Measurements from ENCODE around the gene ACVR2B. TPM values are rescaled to one million over a fixed set of nuclear protein-coding genes. Genes with fewer than 3 reads are reported as not detected.
"Not testable (repeated sequence)": the region's sequence is repeated elsewhere in the genome, so short reads cannot be mapped to it uniquely, and the experiment has no call there.

The ACVR2B gene
- total RNA-seq (1 to 10 TPM; 5.0 to 6.2 (median 5.7) TPM), polyA plus RNA-seq (1.7 TPM)
- long read RNA-seq, donor 1, full-length matches to known transcripts, result 2 of 7 reads
- long read RNA-seq, donor 1, partial matches to known transcripts, result 3 of 7 reads
- long read RNA-seq, donor 1, other reads (novel, unspliced or antisense), result 2 of 7 reads
- long read RNA-seq, donor 2, full-length matches to known transcripts, result 1 of 1 reads
- long read RNA-seq, donor 2, partial matches to known transcripts, result 0 of 1 reads
- long read RNA-seq, donor 2, other reads (novel, unspliced or antisense), result 0 of 1 reads
- long read RNA-seq, donor 3, partial matches to known transcripts, result 0 of 3 reads
- long read RNA-seq, donor 3, other reads (novel, unspliced or antisense), result 3 of 3 reads
- long read RNA-seq, donor 4, full-length matches to known transcripts, result 1 of 1 reads
- long read RNA-seq, donor 4, partial matches to known transcripts, result 0 of 1 reads
- long read RNA-seq, donor 4, other reads (novel, unspliced or antisense), result 0 of 1 reads

- ATAC-seq (peak; percentile 93 to 94), DNase-seq (peak; percentile 92 to 98 (median 97))
- Histone ChIP-seq H3K9me3 (ENCODE audit: control insufficient read depth, low read length) (no peaks in the 10 kb centered on the region), H3K4me3 (ENCODE audit: low read length) (peak within 1 kb of the TSS; percentile 95), H3K27me3 (ENCODE audit: control insufficient read depth, insufficient read depth) (no peaks in the 10 kb centered on the region), H3K4me1 (ENCODE audit: control insufficient read depth, insufficient read depth, low read length) (peaks cover 10% of the 10 kb centered on the region), H3K27ac (ENCODE audit: low read length) (peak within 1 kb of the TSS; percentile 92)
- WGBS, result 5% methylated on average over 48 of the region's 48 CpGs
- intact Hi-C loops (cut with DNase I), result no loop called here
Measured at GRCh38 chr3:38453075-38453912, at the start of gene ACVR2B. Gene ACVR2B (plus strand): TSS chr3:38453890. CDS start chr3:38454323, 433 bp downstream.

DNA sequence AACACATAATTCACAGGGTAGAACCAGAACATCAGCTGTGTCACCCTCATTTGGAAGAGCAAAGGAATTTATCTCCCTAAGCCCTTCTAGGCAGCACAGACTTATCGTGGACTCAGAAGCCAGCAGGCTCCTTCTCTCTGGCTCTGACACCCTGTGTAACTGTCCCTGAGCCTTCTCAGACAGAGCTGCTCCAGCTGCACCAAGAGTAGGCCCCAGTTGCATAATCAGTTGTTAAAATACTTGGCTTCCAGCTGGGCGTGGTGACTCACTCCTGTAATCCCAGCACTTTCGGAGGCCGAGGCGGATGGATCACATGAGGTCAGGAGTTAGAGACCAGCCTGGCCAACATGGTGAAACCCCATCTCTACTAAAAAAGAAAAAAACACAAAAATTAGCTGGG lies 49.4 kb upstream of the ACVR2B start:
- DNase-seq, result peak; percentile 37 to 58 (median 43)
- Histone ChIP-seq H3K4me1 (ENCODE audit: control insufficient read depth, insufficient read depth, low read length) (no peaks in the 10 kb centered on the region), H3K27ac (ENCODE audit: low read length) (no peak overlapping the region), H3K4me3 (ENCODE audit: low read length) (no peak overlapping the region), H3K27me3 (ENCODE audit: control insufficient read depth, insufficient read depth) (no peaks in the 10 kb centered on the region), H3K9me3 (ENCODE audit: control insufficient read depth, low read length) (no peaks in the 10 kb centered on the region)
- intact Hi-C loops (cut with DNase I), result no loop called here
- WGBS, result 64% methylated on average over 5 of the region's 5 CpGs
- ATAC-seq, result peak; percentile 59 to 64

GRCh38 chr3:38411591-38411990 lies 42.1 kb upstream of the ACVR2B start:
- intact Hi-C loops (cut with DNase I), result no loop called here

DNA sequence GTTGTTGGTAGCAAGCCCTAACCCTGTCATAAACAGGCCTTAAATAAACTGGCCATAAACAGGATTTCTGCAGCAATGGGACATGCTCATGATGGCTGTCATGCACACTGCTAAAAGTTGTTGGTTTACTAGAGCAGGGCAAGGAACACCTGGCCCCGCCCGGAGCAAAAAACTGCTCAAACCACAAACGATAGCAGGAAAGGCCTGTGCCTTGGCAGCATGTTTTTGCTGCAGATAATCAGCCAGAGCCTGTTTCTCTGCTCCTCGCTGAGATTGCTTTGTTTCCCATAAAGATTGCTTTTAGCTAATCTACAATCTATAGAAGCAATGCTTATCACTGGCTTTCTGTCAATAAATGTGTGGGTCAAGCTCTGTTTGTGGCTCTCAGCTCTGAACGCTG lies 32.9 kb upstream of the ACVR2B start:
- WGBS, result 76% methylated on average over 5 of the region's 5 CpGs
- ATAC-seq; H3K4me1 ChIP-seq (ENCODE audit: control insufficient read depth, insufficient read depth, low read length); H3K27ac ChIP-seq (ENCODE audit: low read length); DNase-seq; H3K4me3 ChIP-seq (ENCODE audit: low read length); H3K27me3 ChIP-seq (ENCODE audit: control insufficient read depth, insufficient read depth); H3K9me3 ChIP-seq (ENCODE audit: control insufficient read depth, low read length); intact Hi-C loops (cut with DNase I): not testable (repeated sequence)

More at GRCh38 chr3:38411591-38411990, 42.1 kb upstream of the ACVR2B start:
- Histone ChIP-seq H3K9me3 (ENCODE audit: control insufficient read depth, low read length) (no peaks in the 10 kb centered on the region), H3K4me3 (ENCODE audit: low read length) (no peak overlapping the region), H3K4me1 (ENCODE audit: control insufficient read depth, insufficient read depth, low read length) (no peaks in the 10 kb centered on the region), H3K27me3 (ENCODE audit: control insufficient read depth, insufficient read depth) (no peaks in the 10 kb centered on the region), H3K27ac (ENCODE audit: low read length) (no peak overlapping the region)
- 69% methylated on average over 1 of the region's 1 CpG for WGBS
- DNase-seq, result no peak
- no peak for ATAC-seq

DNA sequence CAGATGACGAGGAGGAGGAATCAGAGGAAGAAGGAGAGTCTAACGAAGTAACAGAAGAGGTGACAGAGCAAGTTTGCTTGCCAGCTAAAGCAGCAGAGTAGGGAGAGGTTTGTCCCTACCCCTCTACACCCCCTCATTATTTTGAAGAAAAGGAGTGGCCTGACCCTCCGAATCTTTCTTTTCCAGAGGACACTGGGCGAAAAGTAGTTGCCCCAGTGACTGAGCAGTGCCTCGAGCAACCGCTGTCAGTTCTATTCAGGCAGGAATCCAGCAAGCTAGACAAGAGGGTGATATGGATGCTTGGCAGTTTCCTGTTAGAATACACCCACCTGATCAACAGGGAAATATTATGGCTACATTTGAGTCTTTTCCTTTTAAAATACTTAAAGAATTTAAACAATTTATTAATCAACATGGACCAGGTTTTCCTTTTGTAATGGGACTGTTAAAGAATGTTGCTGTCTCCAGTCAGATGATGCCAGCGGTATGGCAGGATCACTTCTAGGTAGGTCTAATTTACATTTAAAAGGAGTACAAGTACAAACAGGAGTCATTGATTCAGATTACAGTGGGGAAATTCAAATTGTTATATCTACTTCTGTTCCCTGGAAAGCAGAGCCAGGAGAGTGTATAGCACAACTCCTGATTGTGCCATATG lies 31.9 kb upstream of the ACVR2B start:
- Histone ChIP-seq H3K27me3 (ENCODE audit: control insufficient read depth, insufficient read depth) (no peaks in the 10 kb centered on the region), H3K4me1 (ENCODE audit: control insufficient read depth, insufficient read depth, low read length) (no peaks in the 10 kb centered on the region), H3K9me3 (ENCODE audit: control insufficient read depth, low read length) (no peaks in the 10 kb centered on the region), H3K27ac (ENCODE audit: low read length) (no peak overlapping the region), H3K4me3 (ENCODE audit: low read length) (no peak overlapping the region)
- ATAC-seq (no peak), DNase-seq (no peak)
- intact Hi-C loops (cut with DNase I), result no loop called here
- 78% methylated on average over 7 of the region's 7 CpGs for WGBS

DNA sequence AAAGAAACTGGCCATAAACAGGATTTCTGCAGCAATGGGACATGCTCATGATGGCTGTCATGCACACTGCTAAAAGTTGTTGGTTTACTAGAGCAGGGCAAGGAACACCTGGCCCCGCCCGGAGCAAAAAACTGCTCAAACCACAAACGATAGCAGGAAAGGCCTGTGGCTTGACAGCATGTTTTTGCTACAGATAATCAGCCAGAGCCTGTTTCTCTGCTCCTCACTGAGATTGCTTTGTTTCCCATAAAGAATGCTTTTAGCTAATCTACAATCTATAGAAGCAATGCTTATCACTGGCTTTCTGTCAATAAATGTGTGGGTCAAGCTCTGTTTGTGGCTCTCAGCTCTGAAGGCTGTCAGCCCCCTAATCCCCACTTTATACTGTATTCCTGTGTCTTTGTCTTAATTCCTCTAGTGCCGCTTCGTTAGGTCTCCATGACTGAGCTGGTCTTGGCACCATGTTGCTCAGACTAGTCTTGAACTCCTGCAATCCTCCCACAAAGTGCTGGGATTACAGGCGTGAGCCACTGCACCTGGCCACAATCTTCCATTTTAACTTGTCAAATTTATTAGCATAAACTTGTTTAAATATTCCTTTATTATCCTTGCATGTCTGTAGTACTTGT lies 26.8 kb upstream of the ACVR2B start:
- H3K4me1 ChIP-seq (ENCODE audit: control insufficient read depth, insufficient read depth, low read length); H3K4me3 ChIP-seq (ENCODE audit: low read length); H3K9me3 ChIP-seq (ENCODE audit: control insufficient read depth, low read length); H3K27ac ChIP-seq (ENCODE audit: low read length); DNase-seq; ATAC-seq; intact Hi-C loops (cut with DNase I); H3K27me3 ChIP-seq (ENCODE audit: control insufficient read depth, insufficient read depth): not testable (repeated sequence)
- WGBS, result 63% methylated on average over 6 of the region's 6 CpGs

GRCh38 chr3:38432871-38433658 lies 20.6 kb upstream of the ACVR2B start:
- H3K4me1 ChIP-seq (ENCODE audit: control insufficient read depth, insufficient read depth, low read length); intact Hi-C loops (cut with DNase I); H3K27me3 ChIP-seq (ENCODE audit: control insufficient read depth, insufficient read depth); ATAC-seq; DNase-seq; H3K4me3 ChIP-seq (ENCODE audit: low read length); H3K9me3 ChIP-seq (ENCODE audit: control insufficient read depth, low read length); H3K27ac ChIP-seq (ENCODE audit: low read length): not testable (repeated sequence)
- 93% methylated on average over 5 of the region's 5 CpGs for WGBS

DNA sequence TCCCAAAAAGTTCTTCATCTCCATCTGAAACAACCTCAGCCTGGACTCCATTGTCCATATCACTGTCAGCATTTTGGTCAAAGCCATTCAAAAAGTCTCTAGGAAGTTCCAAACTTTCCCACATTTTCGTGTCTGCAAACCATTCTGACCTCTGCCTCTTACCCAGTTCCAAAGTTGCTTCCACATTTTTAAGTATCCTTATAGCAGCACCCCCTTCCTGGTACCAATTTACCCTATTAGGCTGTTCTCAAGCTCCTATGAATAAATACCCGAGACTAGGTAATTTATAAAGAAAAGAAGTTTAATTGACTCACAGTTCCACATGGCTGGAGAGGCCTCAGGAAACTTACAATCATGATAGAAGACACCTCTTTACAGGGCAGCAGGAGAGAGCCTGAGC lies 20.0 kb upstream of the ACVR2B start:
- H3K4me3 ChIP-seq (ENCODE audit: low read length); DNase-seq; H3K9me3 ChIP-seq (ENCODE audit: control insufficient read depth, low read length); H3K27ac ChIP-seq (ENCODE audit: low read length); H3K27me3 ChIP-seq (ENCODE audit: control insufficient read depth, insufficient read depth); intact Hi-C loops (cut with DNase I); H3K4me1 ChIP-seq (ENCODE audit: control insufficient read depth, insufficient read depth, low read length); ATAC-seq: not testable (repeated sequence)
- WGBS, result 77% methylated on average over 2 of the region's 2 CpGs

- ATAC-seq; intact Hi-C loops (cut with DNase I); DNase-seq; H3K4me1 ChIP-seq (ENCODE audit: control insufficient read depth, insufficient read depth, low read length); H3K4me3 ChIP-seq (ENCODE audit: low read length); H3K27me3 ChIP-seq (ENCODE audit: control insufficient read depth, insufficient read depth); H3K9me3 ChIP-seq (ENCODE audit: control insufficient read depth, low read length); H3K27ac ChIP-seq (ENCODE audit: low read length): not testable (repeated sequence)
- WGBS, result 65% methylated on average over 5 of the region's 5 CpGs
Measured at GRCh38 chr3:38438436-38439069, 15.1 kb upstream of the ACVR2B start.

All from right cardiac atrium (tissue), 5 donors.